Measurements from ENCODE around the gene DDX56.
"Not testable (repeated sequence)": the region's sequence is repeated elsewhere in the genome, so short reads cannot be mapped to it uniquely, and the experiment has no call there.

Gene DDX56

GRCh38 chr7:44573464-44574286 lies at the start of gene DDX56:
TSS of gene DDX56 (minus strand) at chr7:44573908. CDS start at chr7:44573895, 13 bp downstream.
- peak; percentile 89 for DNase-seq

DNA sequence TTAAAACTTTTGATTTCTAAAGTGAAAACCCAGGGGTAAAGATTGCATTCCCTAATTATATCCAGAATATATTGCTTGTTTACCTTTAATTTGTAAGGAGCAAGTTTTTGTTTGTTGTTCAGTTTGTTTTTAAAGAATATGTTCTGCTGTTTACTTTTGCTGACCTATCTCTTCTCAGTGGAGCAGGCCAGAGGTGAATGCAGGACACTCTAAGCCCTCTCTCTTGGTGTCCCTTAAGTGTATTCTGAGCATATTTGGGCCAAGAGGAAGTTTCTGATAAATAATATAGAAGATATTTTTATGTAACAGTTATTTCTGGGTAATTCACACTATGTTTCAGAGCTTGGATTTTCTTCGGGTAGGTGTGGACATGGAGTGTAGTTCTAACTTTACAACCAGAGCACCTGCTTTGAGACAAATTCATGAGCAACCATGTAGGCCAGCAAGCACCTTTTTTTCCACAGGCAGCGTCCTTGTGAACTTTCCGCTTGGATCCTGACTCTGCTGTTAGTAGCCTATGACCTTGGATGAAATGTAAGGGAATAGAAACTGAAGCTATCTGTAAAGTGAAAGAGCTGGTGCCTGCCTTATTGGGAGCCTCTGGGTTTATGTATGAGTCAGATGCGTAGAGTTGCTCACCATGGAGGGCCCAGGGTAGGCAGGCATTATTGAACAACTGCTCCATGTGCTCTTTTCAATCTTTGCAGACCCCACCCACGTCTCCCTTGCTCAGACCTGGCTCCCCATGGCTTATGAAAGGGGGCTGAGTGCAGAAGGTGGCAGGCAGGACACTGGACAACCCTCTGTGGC lies 48.8 kb upstream of the DDX56 start:
- DNase-seq = peak; percentile 57

GRCh38 chr7:44621750-44622103 lies 48.0 kb upstream of the DDX56 start:
- no peak for DNase-seq

- DNase-seq = no peak
Measured at GRCh38 chr7:44621034-44621749, 47.5 kb upstream of the DDX56 start.

- DNase-seq = peak; percentile 29
Measured at GRCh38 chr7:44618753-44619152, 45.0 kb upstream of the DDX56 start.

GRCh38 chr7:44618045-44618444 lies 44.3 kb upstream of the DDX56 start:
- no peak for DNase-seq

DNA sequence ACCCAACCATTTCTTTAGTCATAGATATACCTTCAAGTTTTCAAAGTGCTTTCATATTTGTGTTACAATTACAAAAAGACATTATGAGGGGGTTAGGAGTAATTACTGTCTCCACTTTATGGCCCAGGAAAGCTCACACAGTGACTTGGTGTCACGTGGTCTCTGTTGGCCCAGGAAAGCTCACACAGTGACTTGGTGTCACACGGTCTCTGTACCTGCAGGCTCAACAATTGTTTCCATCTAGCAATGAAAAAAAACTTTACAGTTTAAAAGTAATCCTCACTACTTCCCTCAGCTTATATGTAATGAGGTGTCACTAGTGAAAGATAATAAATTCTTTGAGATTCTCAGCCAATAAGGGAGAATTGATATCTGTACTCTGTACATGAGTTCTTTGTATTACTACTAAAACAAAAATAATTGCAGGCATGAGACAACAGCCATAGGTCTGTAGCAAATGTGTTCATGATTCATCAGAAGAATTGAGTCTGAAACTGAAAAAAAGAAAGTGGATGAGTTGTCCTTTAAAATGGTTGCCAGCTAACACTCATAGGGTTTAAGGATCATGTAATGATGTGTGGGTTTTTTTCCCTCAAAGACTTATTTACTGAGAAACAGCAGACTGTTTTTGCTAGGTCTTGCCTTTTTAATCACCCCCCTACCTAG lies 43.6 kb upstream of the DDX56 start:
- DNase-seq = peak; percentile 56

GRCh38 chr7:44616545-44616944 lies 42.8 kb upstream of the DDX56 start:
- DNase-seq = no peak

GRCh38 chr7:44615793-44616192 lies 42.1 kb upstream of the DDX56 start:
- no peak for DNase-seq

DNA sequence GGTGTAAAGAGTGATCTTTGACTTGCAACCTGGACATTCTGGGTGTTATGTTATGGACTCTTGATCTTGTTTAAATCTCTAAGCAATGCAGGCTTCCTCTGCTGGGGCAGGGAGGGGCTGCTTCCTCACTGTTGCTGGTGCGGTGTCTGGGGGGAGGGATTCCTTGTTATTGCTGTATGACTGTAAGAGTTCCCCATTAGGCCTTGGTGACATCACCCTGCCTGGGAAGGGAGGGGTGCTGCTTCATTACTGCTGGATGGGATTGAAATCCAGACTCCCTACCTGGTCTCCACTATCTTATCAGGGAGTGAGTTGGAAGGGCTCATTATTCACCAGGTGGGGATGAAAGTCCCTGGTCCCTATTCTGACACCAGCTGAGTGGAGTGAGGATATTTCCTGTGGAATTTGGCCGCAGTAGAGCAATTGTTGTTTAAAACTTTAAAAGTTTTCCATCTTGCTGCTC lies 41.5 kb upstream of the DDX56 start:
- no peak for DNase-seq

GRCh38 chr7:44609829-44610228 lies 36.1 kb upstream of the DDX56 start:
- DNase-seq = no peak

GRCh38 chr7:44608916-44609648 lies 35.4 kb upstream of the DDX56 start:
- DNase-seq = no peak

DNA sequence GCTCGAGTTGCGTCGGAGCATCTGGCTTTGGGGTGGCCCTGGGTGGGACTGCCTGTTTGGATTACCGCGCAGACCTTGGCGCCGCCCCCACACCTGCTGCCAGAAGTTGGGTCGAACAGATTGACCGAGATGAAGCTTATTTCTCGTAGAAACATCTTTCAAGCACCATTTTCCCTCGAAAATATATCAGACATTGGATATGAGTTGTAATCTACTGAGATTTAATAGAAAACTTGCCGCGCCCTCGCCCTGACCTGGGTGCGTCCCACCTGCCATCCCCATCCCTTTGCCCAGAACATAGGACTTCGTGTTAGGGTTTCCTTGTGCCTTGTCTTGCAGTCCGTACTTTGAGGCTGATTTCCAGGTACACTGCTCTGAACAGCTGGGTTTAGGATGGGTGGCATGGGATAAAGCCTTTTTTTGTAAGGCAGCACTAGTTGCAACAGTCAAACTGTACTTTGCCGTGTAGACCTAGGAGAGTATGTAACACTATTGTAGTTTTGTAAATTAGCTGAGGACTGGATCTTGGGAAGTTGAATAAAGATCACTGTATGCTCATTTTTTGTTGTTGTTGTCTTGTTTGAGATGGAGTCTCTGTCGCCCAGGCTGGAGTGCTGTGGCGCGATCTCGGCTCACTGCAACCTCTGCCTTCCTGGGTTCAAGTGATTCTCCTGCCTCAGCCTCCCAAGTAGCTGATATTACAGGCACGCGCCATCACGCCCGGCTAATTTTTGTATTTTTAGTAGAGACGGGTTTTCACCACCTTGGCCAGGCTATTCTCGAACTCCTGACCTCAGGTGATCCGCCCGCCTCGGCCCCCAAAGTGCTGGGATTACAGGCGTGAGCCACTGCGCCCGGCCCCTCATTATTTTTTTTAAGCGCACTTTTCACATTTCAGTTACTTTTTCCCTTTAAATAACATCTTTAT lies 33.7 kb upstream of the DDX56 start:
- no peak for DNase-seq

DNA sequence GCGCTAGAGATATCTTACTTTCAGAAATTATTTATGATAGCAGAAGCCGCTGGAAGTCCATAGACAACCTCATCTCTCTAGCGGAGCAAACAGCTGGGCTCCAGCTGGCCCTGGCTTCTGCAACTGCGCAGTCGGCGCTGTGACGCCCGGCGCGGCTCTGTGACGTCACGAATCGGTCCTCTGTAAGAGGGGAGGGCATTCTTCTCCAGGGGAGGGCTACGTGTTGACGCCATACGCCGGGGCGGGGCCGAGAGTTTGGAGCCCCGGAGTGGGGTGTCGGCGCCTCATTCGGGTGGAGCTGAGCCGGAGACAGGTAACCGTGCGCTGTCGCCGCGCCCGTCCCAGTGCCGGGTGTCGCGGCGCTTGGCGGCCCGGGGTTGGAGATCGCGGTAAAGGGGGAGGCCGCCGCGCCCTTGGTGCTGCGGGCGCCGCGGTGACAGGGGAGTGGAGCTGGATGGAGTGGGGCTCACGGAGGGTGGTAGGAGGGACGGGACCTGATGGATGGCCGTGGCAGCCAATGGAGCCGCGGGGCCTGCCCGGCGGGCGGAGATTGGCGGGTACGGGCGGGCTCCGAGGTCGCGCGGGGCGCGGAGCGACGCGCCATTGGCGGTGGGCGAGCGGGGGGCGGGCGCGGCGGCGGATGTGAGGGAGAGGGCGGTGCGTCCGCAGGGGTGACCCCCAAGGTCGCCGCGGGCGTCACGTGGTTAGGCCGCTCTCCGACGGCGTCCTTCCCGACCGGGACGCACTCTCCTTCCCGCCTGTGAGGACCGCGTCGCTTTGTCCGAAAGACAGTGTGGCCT lies 32.8 kb upstream of the DDX56 start, which contains the start of gene OGDH:
Gene OGDH, plus strand, starts transcription at position 287 of the 800 bp plus-strand sequence. CDS start 17,717 bp downstream, outside the sequence.
- DNase-seq = peak; percentile 98

DNA sequence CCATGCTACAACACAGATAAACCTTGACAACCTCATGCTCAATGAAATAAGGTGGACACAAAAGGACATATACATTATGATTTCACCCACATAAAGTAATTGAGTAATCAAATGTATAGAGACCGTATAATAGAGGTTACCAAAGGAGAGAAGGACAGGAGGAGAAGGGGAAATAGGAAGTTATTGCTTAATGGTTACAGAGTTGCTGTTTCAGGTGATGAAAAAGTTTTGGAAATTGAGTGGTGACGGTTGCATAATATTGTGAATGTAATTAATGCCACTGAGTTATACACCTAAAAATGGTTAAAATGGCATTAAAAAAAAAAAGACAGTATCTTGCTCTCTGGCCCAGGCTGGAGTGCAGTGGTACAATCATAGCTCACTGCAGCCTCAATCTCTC lies 31.2 kb upstream of the DDX56 start:
- DNase-seq = no peak

DNA sequence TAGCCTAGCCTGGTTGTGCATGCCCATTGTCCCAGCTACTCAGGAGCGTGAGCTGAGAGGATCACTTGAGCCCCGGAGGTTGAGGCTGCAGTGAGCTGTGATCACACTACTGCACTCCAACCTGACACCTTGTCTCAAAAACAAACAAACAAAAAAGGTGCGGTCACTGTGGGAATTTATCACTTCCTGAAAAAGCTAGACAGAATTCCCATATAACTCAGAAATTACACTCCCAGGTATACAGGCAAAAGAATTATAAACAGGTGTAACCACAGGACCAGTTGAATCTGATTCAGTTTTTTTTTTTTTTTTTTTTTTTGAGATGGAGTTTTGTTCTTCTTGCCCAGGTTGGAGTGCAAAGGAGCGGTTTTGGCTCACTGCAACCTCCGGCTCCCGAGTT lies 29.5 kb upstream of the DDX56 start:
- no peak for DNase-seq

DNA sequence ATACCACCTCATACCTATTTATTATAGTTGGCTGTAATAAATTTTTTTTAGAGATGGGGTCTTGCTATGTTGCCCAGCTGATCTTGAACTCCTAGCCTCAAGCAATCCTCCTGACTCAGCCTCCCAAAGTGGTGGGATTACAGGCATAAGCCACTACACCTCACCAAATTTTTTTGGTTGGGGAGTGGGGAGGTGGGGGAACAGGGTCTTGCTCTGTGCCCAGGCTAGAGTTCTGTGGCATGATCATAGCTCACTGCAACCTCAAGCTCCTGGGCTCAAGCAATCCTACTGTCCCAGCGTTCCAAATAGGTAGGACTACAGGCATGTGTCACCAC lies 28.8 kb upstream of the DDX56 start:
- no peak for DNase-seq

DNA sequence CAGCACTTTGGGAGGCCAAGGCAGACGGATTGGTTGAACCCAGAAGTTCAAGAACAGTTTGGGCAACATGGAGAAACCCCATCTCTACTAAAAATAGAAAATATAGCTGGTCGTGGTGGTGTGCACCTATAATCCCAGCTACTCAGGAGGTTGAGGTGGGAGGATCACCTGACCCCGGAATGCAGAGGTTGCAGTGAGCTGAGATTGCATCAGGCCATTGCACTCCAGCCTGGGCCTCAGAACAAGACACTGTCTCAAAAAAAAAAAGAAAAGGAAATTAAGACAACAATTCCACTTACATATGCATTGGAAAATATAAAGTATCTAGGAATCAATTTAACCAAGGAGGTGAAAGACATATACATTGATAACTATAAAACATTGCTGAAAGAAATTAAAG lies 25.5 kb upstream of the DDX56 start:
- DNase-seq = no peak

- DNase-seq = not testable (repeated sequence)
Measured at GRCh38 chr7:44597181-44597580, 23.5 kb upstream of the DDX56 start.

Data from stimulated activated naive CD4-positive, alpha-beta T cell treated with Interleukin-2 at 50 U/mL for 16 hours (primary cell).